HEK293 (cell line): ENCODE results near the gene ALDH3A1.

Experiments
- ZNF776 ChIP-seq: fragments of 450-650 bp; formaldehyde crosslinking; IDR thresholded peaks from 2 replicates; pipeline ENCODE4 v1.5.0; 2017; ENCODE audit warnings: missing biosample characterization, missing genetic modification characterization, borderline replicate concordance
- TF ChIP-seq, protein P1 (sequence below): fragments of 450-650 bp; formaldehyde crosslinking; IDR thresholded peaks from 2 replicates; pipeline ENCODE4 v1.5.1; 2016; ENCODE audit warnings: missing biosample characterization, missing genetic modification characterization

DNA sequence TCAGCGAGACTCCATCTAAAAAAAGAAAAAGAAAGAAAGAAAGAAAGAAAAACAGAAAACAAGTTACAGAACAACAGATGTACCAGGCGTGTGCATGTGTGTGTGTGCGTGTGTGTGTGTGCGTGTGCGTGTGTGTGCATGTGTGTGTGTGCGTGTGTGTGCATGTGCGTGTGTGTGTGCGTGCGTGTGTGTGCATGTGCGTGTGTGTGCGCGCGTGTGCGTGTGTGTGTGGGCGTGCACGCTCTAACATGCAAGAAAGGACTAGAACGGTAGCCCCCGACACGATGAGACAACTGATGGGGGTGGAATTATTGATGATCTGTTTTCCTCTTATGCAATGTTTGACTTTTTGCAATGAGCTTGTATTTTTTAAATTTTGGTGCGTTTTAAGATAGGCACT lies 1.6 kb downstream of the ALDH3A1 start:
- TF ChIP-seq ZNF776 (tag by site-specific recombination) = no peak
- TF ChIP-seq, protein P1, sequence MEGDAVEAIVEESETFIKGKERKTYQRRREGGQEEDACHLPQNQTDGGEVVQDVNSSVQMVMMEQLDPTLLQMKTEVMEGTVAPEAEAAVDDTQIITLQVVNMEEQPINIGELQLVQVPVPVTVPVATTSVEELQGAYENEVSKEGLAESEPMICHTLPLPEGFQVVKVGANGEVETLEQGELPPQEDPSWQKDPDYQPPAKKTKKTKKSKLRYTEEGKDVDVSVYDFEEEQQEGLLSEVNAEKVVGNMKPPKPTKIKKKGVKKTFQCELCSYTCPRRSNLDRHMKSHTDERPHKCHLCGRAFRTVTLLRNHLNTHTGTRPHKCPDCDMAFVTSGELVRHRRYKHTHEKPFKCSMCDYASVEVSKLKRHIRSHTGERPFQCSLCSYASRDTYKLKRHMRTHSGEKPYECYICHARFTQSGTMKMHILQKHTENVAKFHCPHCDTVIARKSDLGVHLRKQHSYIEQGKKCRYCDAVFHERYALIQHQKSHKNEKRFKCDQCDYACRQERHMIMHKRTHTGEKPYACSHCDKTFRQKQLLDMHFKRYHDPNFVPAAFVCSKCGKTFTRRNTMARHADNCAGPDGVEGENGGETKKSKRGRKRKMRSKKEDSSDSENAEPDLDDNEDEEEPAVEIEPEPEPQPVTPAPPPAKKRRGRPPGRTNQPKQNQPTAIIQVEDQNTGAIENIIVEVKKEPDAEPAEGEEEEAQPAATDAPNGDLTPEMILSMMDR = no peak
